ENCODE data around the gene SSBP3. TPM values are rescaled to one million over a fixed set of nuclear protein-coding genes. Genes with fewer than 3 reads are reported as not detected.

SSBP3 gene
- total RNA-seq, 1 experiment from 2014 or later: 37.5 TPM

DNA sequence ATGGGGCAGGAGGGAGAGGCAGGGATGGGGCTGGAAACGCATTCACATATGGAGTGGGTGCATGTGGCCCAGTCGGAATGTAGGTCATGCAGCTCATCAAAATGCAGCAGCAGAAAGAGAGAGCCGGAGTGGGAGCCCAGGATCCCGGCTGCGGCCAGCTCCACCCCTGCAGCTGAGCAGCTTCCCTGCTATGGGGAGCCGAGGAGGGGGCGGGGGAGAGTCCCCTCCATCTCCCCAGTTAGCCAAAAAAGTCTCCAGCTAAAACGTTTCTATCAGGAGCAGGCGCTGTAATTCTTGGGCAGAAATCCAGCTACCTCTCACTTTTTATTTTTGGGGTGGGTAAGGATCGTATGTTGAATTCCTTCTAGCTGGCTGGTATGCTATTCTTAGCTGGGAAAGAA, 166.6 kb downstream of the SSBP3 start:
- no peaks in the 10 kb centered on the region for H3K27me3 ChIP-seq (ENCODE audit: insufficient read depth, low read length)
- ChIA-PET POLR2A (no interaction called here), RAD21 (ENCODE audit: low non-redundant PET in 1 of 2, low total read pairs in 2 of 2, uncharacterized antibody in 2 of 2, unreplicated experiment in 2 of 2) (no interaction called here), CTCF (no interaction called here)
- H3K4me3 ChIP-seq (replicated peaks in 1 of 2; ENCODE audit: low read depth in 1 of 2, low read length in 2 of 2): no peak overlapping the region
- no peaks in the 10 kb centered on the region; a peak in 1 of 4 replicates for H3K36me3 ChIP-seq (ENCODE audit: control insufficient read depth in 1 of 2, insufficient read depth in 2 of 2, low read length in 2 of 2)
- no peaks in the 10 kb centered on the region for H4K20me1 ChIP-seq (ENCODE audit: insufficient read depth)
- ATAC-seq (no peak), DNase-seq (ENCODE audit: low read depth, low spot score) (no peak)
- intact Hi-C loops (cut with micrococcal nuclease): no loop called here
- H3K9ac ChIP-seq (ENCODE audit: low read length): no peak overlapping the region
- no peaks in the 10 kb centered on the region for H3K9me3 ChIP-seq (ENCODE audit: control insufficient read depth in 1 of 2, insufficient read depth in 1 of 2, low read depth in 1 of 2, low read length in 2 of 2)
- H3K9me2 ChIP-seq (ENCODE audit: insufficient read depth): no peaks in the 10 kb centered on the region
- no peak overlapping the region for H3K27ac ChIP-seq (ENCODE audit: low read depth, low read length)
- H3K4me1 ChIP-seq (ENCODE audit: control insufficient read depth in 1 of 2, insufficient read depth in 2 of 2, low read length in 2 of 2): no peaks in the 10 kb centered on the region
- no peaks in the 10 kb centered on the region for H3K79me2 ChIP-seq (ENCODE audit: insufficient read depth, low read length)
- BruUV-seq (replicated peaks): no TSS peak
- H2AFZ ChIP-seq (ENCODE audit: low read depth, low read length, poor library complexity, severe bottlenecking): no peak overlapping the region
- no peak overlapping the region for H3K4me2 ChIP-seq (ENCODE audit: low read length)
- TF ChIP-seq SRF (IDR thresholded peaks at IDR 0.05; ENCODE audit: low read depth): no peak
- TF ChIP-seq, protein P1, sequence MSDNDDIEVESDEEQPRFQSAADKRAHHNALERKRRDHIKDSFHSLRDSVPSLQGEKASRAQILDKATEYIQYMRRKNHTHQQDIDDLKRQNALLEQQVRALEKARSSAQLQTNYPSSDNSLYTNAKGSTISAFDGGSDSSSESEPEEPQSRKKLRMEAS (IDR thresholded peaks at IDR 0.05): no peak
- TF ChIP-seq CBX3 (IDR thresholded peaks at IDR 0.05; ENCODE audit: low read depth): no peak
- TF ChIP-seq ZFX (IDR thresholded peaks at IDR 0.05): no peak
- TF ChIP-seq, protein P2, sequence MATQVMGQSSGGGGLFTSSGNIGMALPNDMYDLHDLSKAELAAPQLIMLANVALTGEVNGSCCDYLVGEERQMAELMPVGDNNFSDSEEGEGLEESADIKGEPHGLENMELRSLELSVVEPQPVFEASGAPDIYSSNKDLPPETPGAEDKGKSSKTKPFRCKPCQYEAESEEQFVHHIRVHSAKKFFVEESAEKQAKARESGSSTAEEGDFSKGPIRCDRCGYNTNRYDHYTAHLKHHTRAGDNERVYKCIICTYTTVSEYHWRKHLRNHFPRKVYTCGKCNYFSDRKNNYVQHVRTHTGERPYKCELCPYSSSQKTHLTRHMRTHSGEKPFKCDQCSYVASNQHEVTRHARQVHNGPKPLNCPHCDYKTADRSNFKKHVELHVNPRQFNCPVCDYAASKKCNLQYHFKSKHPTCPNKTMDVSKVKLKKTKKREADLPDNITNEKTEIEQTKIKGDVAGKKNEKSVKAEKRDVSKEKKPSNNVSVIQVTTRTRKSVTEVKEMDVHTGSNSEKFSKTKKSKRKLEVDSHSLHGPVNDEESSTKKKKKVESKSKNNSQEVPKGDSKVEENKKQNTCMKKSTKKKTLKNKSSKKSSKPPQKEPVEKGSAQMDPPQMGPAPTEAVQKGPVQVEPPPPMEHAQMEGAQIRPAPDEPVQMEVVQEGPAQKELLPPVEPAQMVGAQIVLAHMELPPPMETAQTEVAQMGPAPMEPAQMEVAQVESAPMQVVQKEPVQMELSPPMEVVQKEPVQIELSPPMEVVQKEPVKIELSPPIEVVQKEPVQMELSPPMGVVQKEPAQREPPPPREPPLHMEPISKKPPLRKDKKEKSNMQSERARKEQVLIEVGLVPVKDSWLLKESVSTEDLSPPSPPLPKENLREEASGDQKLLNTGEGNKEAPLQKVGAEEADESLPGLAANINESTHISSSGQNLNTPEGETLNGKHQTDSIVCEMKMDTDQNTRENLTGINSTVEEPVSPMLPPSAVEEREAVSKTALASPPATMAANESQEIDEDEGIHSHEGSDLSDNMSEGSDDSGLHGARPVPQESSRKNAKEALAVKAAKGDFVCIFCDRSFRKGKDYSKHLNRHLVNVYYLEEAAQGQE (IDR thresholded peaks at IDR 0.05; ENCODE audit: low read depth): no peak
- no peak for TF ChIP-seq JUND (IDR thresholded peaks at IDR 0.05)
- no peak for TF ChIP-seq SP1 (IDR thresholded peaks at IDR 0.05; ENCODE audit: low read depth)
- no peak for TF ChIP-seq CEBPB (IDR thresholded peaks at IDR 0.05; ENCODE audit: low read depth)
- TF ChIP-seq, protein P3, sequence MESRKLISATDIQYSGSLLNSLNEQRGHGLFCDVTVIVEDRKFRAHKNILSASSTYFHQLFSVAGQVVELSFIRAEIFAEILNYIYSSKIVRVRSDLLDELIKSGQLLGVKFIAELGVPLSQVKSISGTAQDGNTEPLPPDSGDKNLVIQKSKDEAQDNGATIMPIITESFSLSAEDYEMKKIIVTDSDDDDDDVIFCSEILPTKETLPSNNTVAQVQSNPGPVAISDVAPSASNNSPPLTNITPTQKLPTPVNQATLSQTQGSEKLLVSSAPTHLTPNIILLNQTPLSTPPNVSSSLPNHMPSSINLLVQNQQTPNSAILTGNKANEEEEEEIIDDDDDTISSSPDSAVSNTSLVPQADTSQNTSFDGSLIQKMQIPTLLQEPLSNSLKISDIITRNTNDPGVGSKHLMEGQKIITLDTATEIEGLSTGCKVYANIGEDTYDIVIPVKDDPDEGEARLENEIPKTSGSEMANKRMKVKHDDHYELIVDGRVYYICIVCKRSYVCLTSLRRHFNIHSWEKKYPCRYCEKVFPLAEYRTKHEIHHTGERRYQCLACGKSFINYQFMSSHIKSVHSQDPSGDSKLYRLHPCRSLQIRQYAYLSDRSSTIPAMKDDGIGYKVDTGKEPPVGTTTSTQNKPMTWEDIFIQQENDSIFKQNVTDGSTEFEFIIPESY (IDR thresholded peaks at IDR 0.05; ENCODE audit: extremely low read depth, insufficient replicate concordance, low read length): no peak
- TF ChIP-seq CTCF (IDR thresholded peaks at IDR 0.05 in 2 of 3, conservative IDR thresholded peaks at IDR 0.05 in 1 of 3; ENCODE audit: borderline replicate concordance in 1 of 3, insufficient read depth in 1 of 3, low read depth in 2 of 3, low read length in 2 of 3): no peak
- TF ChIP-seq EZH2phosphoT487 (IDR thresholded peaks at IDR 0.05; ENCODE audit: borderline replicate concordance): no peak
- TF ChIP-seq SIN3A (IDR thresholded peaks at IDR 0.05; ENCODE audit: low read depth): no peak
- no peak for TF ChIP-seq ELF1 (IDR thresholded peaks at IDR 0.05; ENCODE audit: borderline replicate concordance, low read depth)
- TF ChIP-seq TCF7L2 (IDR thresholded peaks at IDR 0.05; ENCODE audit: borderline replicate concordance, extremely low read depth, insufficient read depth, insufficient read length): no peak
- TF ChIP-seq POLR2A (IDR thresholded peaks at IDR 0.05; ENCODE audit: borderline replicate concordance, extremely low read depth, insufficient read depth, insufficient read length): no peak
- no peak for TF ChIP-seq FOSL1 (IDR thresholded peaks at IDR 0.05; ENCODE audit: low read depth)
